ENCODE measurements around the gene PIGU.
A peak's percentile ranks its signal among the peaks of the same experiment; 100 is the strongest.

PIGU gene

DNA sequence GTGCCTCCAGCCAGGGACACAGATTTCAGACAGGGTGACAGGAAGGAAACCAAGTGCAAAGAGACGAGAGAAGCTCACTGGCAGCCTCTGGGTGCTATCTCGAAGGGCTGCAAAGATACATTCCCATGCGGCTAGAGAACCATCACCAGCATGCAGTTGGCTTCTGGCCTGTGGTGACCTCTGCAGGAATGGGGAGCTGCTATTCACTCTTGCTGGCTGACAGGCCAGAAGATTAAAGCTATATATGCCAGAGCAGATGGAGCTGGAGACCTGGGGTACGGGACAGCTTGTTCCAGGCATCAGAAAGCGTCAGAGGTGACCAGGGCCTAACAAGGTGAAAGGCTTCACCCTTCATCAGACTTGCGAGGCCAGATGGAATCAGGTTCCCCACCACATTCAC is 98.4 kb downstream of the PIGU start:
- no peak for DNase-seq (ENCODE audit: low spot score)

GRCh38 chr20:34578025-34578424 is 98.9 kb downstream of the PIGU start:
- DNase-seq (ENCODE audit: low spot score) = no peak

GRCh38 chr20:34577061-34577460 is 99.8 kb downstream of the PIGU start:
- no peak for DNase-seq (ENCODE audit: low spot score)

- DNase-seq (ENCODE audit: low spot score) = no peak
Measured at GRCh38 chr20:34575756-34576155, 101.1 kb downstream of the PIGU start.

DNA sequence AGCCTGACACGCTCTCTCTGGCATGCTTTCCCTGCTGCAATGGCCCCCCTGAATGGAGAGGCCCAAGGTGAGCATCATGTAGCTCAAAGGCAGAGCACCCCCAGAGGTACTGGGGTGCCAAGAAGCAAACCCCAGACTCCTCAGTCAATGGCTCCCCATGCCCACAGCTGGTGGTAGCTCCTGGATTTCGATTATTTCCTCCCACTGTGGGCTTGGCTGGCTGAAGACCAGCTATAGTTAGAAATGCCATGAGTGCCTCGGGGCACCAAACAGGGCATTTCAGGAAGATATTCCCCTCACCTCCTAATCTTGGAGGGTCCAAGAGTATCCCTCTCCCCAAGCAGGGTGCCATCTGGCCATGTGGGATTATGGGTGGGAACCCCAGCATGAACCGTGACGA is 101.6 kb downstream of the PIGU start:
- no peak for DNase-seq (ENCODE audit: low spot score)

- DNase-seq (ENCODE audit: low spot score) = no peak
Measured at GRCh38 chr20:34574861-34575260, 102.0 kb downstream of the PIGU start.

DNA sequence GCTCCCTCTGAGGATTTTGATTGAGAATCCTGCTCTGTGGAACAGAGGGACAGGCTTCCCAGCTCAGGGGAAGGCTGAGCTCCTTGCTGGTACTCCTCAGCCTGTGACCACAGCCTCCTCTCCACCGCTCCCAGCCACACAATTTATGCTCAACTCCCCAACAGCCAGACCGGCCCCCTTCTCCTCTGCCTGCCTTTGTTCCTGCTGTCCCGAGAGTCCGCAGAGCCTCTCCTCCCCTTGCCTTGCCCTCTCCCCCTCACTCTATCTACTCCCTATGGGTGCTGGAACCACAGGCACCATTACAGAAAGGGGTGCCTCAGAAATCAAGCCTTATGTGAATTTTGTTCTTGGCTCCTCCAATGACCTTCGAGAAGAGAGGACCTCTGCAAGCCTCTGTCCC is 102.5 kb downstream of the PIGU start:
- no peak for DNase-seq (ENCODE audit: low spot score)

GRCh38 chr20:34573541-34574300 is 103.2 kb downstream of the PIGU start:
- no peak for DNase-seq (ENCODE audit: low spot score)

- no peak for DNase-seq (ENCODE audit: low spot score)
Measured at GRCh38 chr20:34571753-34572152, 105.1 kb downstream of the PIGU start.

DNA sequence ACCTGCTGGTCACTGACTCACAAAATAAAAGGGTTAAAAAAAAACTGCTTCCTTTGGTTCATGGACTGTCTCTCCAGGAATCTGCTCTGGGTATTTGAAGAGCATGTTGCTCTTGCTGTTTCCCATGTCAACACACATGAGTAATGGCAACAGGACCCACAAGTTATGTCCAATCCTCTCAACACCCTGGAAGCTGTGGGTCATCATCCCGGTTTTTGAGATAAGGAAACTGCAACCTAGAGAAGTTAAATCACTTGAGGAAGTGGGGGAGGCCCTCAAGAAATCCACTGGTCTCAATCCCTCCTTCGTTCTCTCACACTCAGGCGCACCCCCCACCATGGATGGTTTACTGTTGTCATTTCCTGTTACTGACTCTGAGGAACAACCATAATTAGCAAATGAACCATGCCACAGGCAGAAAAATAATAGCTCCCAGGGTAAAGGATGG is 106.0 kb downstream of the PIGU start:
- no peak for DNase-seq (ENCODE audit: low spot score)

DNA sequence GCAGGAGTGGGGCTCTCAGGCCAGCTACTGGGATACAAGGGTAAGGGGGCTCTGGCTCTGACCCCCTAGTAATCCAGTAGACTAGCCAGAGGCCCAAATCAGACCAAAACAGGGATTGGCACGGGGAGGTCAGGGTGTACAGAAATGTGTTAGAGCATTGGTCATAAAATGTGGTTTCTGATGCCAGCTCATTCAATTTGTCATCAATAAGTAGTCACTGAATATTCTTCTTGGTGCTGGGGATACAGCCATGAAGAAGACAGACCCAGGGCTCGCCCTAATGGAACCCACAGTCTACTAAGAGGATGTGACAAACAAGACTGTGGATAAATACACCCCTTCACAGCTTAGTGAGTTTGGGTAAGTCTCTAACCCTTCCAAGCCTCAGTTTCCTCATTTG is 107.3 kb downstream of the PIGU start:
- no peak for DNase-seq (ENCODE audit: low spot score)

DNA sequence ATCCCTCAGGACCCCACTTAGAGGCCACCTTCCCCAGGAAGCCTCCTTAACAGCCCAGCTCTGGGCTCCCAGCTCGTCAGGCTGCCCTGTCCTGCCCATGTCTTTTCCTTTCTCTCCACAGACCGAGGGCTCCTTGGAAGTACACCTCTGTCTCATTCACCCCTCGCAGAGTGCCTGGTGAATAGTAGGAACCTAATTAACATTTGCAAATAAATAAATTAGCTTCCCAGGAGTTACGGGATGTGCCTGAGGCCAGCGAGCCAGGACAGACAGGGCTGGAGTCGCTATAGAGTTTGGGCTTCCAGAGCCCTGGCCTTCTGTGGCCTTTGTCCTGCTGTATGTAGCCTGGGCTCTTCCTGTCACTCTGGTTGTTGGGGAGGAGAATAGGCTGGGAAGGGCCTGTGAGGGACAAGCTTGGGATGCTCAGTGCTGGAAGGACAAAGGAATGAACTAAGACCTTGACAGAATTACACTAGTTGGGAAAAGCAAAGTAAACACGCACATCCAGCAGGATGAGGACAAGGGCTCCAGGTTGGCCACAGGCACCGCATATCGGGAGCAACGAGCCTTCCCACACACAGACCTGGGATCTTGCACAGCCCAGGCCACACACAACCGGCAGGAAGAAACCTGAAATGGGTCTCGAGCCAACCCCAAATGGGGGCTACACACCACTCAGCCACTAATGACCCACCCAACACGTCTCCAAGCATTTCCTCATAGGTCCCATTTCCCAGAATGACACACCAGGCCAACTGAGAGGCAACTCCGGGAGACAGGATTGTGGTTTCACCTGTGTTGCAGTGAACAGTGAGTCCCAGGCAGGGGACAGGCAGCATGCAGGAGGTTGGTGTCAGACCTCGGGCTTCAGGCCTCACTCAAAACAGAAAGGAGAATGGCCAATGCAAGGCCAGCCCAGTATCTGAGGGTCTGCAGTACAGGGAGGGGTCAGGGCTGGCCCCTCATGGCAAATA is 108.7 kb downstream of the PIGU start:
- no peak for DNase-seq (ENCODE audit: low spot score)

DNA sequence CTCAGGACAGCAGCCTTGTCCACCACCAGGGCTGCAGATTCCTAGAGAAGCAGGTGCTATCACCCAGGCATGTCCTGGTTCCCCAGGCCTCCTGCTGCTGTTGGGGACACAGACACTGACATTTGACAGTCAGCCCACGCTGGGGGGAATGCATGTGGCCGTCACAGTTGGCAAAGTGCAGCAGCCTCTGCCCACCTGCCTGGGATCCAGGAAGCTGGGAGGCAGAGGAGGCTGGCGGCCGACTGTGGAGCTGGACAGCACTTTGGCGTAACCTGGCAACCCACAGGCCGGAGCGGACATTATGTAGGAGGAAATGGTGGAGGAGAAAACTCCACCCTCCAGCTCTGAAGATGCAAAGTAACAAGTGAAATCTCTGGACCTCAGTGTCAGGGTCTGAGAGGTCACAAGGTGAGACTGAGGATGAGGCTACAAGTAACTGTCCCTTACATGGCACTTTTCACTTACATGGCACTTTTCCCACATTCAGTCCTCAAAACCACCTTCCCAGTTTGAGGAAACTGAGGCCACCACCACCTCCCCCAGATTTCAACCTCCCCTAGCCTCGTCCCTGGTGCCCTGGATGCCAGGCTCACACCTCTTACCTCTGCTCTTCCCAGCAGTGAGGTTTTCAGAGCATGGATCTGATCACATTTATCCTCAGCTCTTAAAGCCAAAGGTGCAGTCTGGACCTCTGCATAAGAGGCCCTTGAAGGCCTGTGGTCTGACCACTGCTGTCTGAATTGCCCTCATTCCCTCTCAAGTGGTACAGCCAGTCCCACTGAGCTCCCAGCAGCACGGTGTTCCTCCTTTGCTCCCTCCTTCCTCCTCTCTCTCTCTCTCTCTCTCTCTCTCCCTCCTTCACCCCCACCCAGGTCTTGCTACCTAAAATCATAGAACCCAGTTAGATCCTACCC is 109.7 kb downstream of the PIGU start:
- DNase-seq (ENCODE audit: low spot score) = no peak

GRCh38 chr20:34564833-34565232 is 112.1 kb downstream of the PIGU start:
- no peak for DNase-seq (ENCODE audit: low spot score)

- DNase-seq (ENCODE audit: low spot score) = no peak
Measured at GRCh38 chr20:34562641-34563040, 114.3 kb downstream of the PIGU start.

DNA sequence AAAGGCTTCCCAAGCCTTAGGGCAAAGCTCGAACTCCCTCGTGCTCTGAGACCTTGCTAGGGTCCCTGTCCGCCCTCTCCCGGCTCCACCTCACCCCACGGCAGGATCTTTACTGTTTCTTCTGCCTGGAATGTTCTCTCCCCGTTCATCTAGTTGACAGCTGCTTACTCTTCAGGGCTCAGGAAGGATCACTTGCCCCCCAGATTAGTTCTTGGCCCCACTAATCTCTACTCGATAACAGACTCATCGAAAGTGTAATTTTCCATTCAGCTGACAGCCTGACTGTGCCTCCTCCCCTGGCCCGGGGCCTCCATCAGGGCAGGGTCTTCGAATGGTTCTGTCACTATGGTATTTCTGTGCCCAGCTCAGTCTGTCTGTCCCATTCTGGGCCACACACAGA is 115.2 kb downstream of the PIGU start:
- no peak for DNase-seq (ENCODE audit: low spot score)

GRCh38 chr20:34560614-34561013 is 116.3 kb downstream of the PIGU start:
- DNase-seq (ENCODE audit: low spot score) = no peak

DNA sequence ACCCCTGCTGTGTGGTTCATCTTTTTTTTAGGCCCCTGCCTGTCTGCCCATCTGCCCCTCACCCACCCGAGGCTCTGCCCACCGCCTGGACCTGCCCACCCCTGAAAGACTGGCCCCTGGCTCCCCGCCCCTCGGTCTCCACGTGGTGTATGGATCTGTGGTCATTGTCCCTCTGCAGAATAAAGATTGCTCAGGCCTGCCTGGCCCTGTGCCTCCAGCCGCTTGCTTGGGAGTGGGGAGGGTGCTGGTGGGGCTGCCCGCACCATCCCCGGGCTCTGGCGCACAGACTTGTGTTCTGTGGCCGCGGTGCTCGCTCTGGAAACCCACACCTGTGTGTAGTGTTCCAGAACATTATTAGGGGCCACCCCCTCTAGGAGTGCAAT is 116.8 kb downstream of the PIGU start:
- no peak for DNase-seq (ENCODE audit: low spot score)

DNA sequence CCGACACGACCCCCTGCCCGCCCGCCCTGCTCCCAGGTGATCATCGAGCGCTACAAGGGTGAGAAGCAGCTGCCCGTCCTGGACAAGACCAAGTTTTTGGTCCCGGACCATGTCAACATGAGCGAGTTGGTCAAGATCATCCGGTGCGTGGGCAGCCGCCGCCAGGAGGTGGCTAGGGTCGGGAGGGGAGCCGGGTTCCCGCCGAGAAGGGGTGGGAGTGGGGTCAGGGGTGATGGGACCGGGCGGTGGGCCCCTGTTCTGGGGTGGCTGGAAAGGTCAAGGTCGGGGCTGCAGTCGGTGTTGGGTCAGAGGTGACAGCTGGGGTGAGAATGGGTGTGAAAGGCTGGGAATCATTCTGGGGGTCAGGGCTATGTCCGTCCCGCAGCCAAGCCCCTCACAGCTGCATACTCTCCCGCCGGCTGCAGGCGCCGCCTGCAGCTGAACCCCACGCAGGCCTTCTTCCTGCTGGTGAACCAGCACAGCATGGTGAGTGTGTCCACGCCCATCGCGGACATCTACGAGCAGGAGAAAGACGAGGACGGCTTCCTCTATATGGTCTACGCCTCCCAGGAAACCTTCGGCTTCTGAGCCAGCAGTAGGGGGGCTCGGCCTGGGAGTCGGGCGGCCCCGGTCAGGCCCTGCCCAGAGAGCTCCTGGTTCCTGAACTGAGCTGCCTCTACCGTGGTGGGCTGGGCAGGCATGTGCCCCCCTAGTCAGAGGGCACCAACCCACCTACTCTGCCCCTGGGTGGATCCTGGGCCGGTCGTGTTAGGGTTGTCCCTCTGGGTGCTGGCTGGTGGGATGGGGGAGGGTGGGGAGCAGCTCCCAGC is 117.4 kb downstream of the PIGU start:
- DNase-seq (ENCODE audit: low spot score) = no peak

GRCh38 chr20:34558320-34559218 is 118.3 kb downstream of the PIGU start, which contains the start of gene MAP1LC3A:
TSS of gene MAP1LC3A (plus strand) at chr20:34558718. CDS start at chr20:34558869, 151 bp downstream.
- peak; percentile 87 for DNase-seq (ENCODE audit: low spot score)

All from CD4-positive, alpha-beta T cell treated with Interleukin-6 at 100 ng/mL for 8 hours (primary cell).